HEK293T (cell line): ENCODE results near the gene LENG8.

Experiments
- ELF4 ChIP-seq: fragments of 450-650 bp; IDR thresholded peaks from 2 replicates; pipeline ENCODE4 v1.6.1; 2017; ENCODE audit warnings: antibody characterized with exemption
- FOXK2 ChIP-seq: fragments of 450-650 bp; IDR thresholded peaks from 2 replicates; pipeline ENCODE4 v1.6.1; 2016; ENCODE audit warnings: mild to moderate bottlenecking
- SP1 ChIP-seq: fragments of 450-650 bp; IDR thresholded peaks from 2 replicates; pipeline ENCODE4 v1.6.1; 2017
- SUZ12 ChIP-seq: fragments of 450-650 bp; IDR thresholded peaks from 2 replicates; pipeline ENCODE4 v1.6.1; 2016; ENCODE audit warnings: mild to moderate bottlenecking
- TARDBP ChIP-seq: fragments of 450-650 bp; IDR thresholded peaks from 2 replicates; pipeline ENCODE4 v1.6.1; 2016

GRCh38 chr19:54435551-54436016, 13.4 kb upstream of the LENG8 start:
- TF ChIP-seq FOXK2: no peak
- no peak for TF ChIP-seq TARDBP
- no peak for TF ChIP-seq SP1
- TF ChIP-seq SUZ12: no peak
- no peak for TF ChIP-seq ELF4
